Ramos (cell line): Measurements from ENCODE around the gene AKAP1.

Experiments used
- in situ Hi-C: fragments of 300-500 bp; cut with MboI; formaldehyde crosslinking; loops from one replicate; pipeline ENCODE4 v1.14.3; 2022; ENCODE audit warnings: low sequenced_read_pairs; ENCODE audit not compliant: unreplicated experiment

Gene AKAP1, protein sequence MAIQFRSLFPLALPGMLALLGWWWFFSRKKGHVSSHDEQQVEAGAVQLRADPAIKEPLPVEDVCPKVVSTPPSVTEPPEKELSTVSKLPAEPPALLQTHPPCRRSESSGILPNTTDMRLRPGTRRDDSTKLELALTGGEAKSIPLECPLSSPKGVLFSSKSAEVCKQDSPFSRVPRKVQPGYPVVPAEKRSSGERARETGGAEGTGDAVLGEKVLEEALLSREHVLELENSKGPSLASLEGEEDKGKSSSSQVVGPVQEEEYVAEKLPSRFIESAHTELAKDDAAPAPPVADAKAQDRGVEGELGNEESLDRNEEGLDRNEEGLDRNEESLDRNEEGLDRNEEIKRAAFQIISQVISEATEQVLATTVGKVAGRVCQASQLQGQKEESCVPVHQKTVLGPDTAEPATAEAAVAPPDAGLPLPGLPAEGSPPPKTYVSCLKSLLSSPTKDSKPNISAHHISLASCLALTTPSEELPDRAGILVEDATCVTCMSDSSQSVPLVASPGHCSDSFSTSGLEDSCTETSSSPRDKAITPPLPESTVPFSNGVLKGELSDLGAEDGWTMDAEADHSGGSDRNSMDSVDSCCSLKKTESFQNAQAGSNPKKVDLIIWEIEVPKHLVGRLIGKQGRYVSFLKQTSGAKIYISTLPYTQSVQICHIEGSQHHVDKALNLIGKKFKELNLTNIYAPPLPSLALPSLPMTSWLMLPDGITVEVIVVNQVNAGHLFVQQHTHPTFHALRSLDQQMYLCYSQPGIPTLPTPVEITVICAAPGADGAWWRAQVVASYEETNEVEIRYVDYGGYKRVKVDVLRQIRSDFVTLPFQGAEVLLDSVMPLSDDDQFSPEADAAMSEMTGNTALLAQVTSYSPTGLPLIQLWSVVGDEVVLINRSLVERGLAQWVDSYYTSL

DNA sequence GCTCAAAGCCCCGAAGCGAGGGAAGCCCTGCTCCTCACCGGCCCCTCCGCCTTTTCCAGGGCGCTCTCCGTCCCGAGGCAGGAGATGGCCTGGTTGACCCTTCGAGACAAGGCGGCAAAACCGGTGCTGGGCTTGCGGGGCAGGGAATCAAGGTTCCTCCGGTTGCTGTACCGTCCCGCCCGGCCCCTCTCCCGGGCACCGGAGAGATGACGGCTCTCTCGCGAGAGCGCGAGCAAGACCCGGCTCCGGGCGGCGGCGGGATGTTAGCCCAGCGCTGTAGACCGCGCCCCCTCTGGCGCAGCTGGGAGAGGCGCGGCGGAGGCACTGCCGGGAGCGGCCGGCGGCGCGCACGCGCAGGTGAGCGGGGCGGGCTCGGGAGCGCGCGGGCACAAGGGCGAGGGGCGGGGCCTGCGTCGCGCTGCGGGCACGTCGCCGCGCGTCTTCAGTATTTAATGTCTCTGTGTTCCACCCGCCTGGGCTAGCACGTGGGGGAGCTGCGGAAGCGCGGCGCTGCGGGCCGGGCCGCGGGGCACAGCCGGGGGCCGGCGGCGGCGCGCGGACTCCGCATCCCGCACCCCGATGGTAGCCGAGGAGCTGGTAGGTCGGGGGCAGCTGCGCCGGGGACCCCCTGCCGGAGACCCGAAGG is at the start of gene AKAP1:
Gene AKAP1 (plus strand): TSS at position 445 of the 646 bp plus-strand sequence. CDS start 20,219 bp downstream, outside the sequence.
- in situ Hi-C loops = no loop called here

DNA sequence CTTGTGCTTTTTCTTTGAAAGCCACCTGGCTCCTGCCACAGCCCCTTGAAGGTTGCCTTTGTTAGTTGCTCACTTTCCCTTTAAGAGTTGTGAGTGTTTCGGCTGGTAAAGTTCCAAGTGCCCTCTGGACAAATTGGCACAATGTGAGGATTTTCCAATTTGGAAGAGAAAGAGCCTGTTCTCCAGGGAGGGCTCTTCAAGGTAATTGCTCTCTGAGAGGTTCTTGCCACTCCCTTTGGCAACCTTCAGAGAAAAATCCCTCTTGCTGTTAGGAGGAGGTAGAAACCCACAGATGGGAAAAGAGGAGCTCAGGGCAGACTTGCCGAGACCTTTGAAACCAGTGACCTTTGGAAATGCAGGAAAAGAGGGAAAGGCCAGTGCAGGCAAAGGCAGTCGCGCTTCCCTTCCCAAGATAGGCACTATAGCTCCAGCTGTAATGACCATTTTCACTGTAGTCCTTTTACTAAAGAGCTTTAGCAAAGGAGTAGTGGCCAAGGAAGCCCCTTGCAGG is 49.0 kb upstream of the AKAP1 start:
- in situ Hi-C loops = no loop called here

DNA sequence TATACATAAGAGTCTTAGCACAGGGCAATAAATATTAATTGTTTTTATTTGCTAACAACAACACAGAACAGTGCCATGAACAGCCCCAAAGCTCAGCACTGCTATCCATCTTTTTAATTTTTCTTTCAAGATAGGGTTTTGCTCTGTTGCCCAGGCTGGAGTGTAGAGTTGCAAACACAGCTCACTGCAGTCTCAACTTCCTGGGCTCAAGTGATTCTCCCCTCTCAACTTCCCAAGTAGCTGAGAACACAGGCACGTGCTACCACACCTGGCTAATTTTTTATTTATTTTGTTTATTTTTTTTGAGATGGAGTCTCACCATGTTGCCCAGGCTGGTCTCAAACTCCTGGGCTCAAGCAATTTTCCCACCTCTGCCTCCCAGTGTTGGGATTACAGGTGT is 47.6 kb upstream of the AKAP1 start:
- in situ Hi-C loops = no loop called here

- in situ Hi-C loops = no loop called here
Measured at GRCh38 chr17:57038486-57038885, 46.6 kb upstream of the AKAP1 start.

- in situ Hi-C loops = no loop called here
Measured at GRCh38 chr17:57040571-57040970, 44.5 kb upstream of the AKAP1 start.

- in situ Hi-C loops = no loop called here
Measured at GRCh38 chr17:57043276-57043675, 41.8 kb upstream of the AKAP1 start.

DNA sequence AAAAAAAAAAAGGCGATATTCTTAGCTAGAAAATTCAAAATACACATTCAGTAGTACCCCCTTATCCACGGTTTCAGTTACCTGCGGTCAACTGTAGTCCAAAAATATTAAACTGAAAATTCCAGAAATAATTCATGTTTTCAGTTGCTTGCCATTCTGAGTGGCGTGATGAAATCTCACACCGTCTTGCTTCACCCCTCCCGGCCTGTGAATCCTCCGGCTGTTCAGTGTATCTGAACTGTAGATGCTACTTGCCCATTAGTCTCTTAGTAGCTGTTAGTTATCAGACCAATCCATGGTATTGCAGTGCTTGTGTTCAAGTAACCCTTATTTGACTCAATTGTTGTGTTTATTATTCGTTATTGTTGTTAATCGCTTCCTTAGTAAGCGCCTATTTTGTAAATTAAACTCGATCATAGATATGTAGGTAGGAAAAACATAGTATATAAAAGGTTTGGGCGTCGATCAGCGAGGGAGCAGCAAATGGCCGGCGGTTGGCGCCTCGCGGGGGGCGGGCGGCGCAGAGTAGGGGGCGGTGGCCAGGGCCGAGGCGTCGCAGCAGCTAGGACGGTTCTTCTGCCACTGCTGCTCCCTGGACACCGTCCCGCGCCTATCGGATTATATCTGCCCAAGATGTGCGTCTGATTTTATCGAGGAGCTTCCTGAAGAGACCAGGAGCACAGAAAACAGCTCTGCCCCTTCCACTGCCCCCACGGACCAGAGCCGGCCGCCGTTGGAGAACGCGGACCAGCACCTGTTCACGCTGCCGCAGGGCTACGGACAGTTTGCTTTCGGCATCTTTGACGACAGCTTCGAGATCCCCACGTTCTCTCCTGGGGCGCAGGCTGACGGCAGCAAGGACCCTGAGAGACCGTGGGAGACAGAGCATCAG is 39.8 kb upstream of the AKAP1 start:
- in situ Hi-C loops = no loop called here

DNA sequence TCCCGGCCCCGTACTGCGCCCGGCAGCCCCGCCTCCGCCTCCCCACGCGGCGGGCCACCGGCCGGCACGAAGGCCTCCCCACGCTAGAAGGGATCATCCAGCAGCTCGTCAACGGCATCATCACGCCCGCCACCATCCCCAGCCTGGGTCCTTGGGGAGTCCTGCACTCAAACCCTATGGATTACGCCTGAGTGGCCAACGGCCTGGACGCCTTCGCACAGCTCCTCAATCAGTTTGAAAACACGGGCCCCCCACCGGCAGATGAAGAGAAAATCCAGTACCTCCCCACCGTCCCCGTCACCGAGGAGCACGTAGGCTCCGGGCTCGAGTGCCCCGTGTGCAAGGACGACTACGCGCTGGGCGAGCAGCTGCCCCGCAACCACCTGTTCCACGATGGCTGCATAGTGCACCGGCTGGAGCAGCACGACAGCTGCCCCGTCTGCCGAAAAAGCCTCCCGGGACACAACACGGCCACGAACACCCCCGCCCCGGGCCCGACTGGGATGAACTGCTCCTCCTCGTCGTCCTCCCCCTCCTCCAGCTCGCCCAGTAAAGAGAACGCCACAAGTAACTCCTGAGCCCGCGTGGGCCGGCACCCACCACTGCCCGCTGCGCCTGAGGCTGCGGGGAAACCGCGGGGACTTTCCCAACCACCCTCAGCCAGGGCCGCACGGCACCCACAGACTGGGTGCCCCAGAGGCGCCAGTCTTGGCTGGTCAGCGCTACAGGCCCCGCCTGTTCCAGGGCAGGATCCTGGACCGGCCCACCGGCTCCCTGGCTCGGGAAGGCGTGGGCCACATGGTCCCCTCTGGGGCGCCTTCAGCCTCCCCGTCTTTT is 39.0 kb upstream of the AKAP1 start:
- in situ Hi-C loops = no loop called here

- in situ Hi-C loops = no loop called here
Measured at GRCh38 chr17:57046749-57047148, 38.3 kb upstream of the AKAP1 start.

GRCh38 chr17:57048096-57048495 is 37.0 kb upstream of the AKAP1 start:
- in situ Hi-C loops = no loop called here

DNA sequence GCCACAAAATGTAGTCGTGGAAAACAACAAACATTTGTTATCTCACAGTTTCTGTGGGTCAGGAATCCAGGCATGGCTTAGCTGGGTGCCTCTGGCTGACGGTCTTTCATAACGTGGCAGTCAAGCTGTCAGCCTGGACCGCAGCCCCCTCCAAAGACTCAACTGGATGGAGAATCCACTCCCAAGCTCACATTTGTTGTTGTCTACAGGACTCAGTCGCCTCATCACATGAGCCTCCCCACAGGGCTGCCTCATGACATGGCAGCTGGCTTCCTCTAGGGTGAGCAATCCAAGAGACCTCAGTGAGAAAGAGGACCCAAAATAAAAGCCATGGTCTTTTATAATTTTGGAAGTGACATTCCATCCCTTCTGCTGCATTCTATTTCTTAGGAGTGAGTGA is 34.7 kb upstream of the AKAP1 start:
- in situ Hi-C loops = no loop called here

GRCh38 chr17:57051886-57052361 is 33.1 kb upstream of the AKAP1 start:
- in situ Hi-C loops = no loop called here

DNA sequence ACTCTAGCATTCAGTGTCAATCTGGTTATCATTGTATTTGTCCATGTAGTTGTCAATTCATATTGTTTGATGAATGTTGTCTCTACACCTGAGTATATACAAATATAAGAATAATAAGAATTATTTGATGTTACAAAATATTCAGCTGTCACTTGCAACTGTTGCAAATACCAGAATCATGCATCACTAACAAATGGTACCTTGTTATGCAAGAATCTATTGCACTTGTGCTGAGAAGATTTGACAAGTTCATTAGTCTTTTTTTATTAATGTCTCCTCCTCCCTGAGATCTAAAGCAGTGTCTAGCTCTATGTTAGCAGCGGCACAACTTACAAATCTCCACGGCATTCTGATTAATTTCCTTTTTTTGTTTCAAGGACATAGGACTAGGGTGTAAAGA is 22.2 kb upstream of the AKAP1 start:
- in situ Hi-C loops = no loop called here

GRCh38 chr17:57067162-57067561 is 17.9 kb upstream of the AKAP1 start:
- in situ Hi-C loops = no loop called here

- in situ Hi-C loops = no loop called here
Measured at GRCh38 chr17:57067781-57068180, 17.3 kb upstream of the AKAP1 start.

DNA sequence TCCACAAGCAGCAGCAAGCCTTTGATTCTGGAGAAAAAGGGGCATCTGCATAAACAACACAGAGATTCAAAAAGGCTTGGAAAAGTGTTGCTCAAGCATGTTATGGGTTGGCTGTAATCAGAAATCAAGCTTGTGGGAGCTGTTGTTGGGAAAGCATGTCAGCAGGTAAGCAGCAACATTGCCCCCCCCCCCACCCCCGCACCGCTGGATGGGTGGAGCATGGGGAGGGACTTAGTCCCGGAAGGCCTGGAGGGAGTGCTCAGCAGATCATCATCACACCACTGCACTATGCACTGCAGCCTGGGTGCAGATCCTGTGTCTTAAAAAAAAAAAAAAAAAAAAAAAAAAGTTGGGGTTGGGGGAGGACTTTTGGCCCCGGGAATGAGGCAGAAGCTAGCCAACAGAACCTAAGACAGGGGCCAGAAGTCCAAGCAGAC is 16.8 kb upstream of the AKAP1 start:
- in situ Hi-C loops = no loop called here

- in situ Hi-C loops = no loop called here
Measured at GRCh38 chr17:57068707-57069106, 16.3 kb upstream of the AKAP1 start.
